Heart right ventricle (tissue), 16 donors: ENCODE measurements around the gene BNC2. TPM values are rescaled to one million over a fixed set of nuclear protein-coding genes. Genes with fewer than 3 reads are reported as not detected.
"Not testable (repeated sequence)": the region's sequence is repeated elsewhere in the genome, so short reads cannot be mapped to it uniquely, and the experiment has no call there.

Experiments used
- ATAC-seq, 8 donors: fragments of 200-7000 bp; cut with Tn5 transposase; one replicate each; pipeline ENCODE4 v1.9.1; 2020; ENCODE audit warnings: mild to moderate bottlenecking in 8 of 8, moderate library complexity in 8 of 8, moderate number of reproducible peaks in 1 of 8
- DNase-seq, 2 donors: peaks; one replicate each; pipeline ENCODE4 v3.0.0-alpha.2; 2020
- H3K27ac ChIP-seq, 10 donors: fragments of 200-600 bp; sonication (generic) in 2 of 10; one replicate each; pipeline versions ENCODE4 v1.5.0 to v1.8.0; 2020 to 2022; ENCODE audit warnings: mild to moderate bottlenecking in 3 of 10
- H3K27me3 ChIP-seq, 7 donors: fragments of 200-600 bp; one replicate each; pipeline ENCODE4 v1.8.0; 2021 to 2022; ENCODE audit warnings: mild to moderate bottlenecking in 2 of 7
- H3K36me3 ChIP-seq, 9 donors: fragments of 200-600 bp; sonication (generic) in 1 of 9; one replicate each; pipeline versions ENCODE4 v1.5.0 to v1.8.0; 2020 to 2022; ENCODE audit warnings: mild to moderate bottlenecking in 2 of 9
- H3K4me1 ChIP-seq, 9 donors: fragments of 200-600 bp; sonication (generic) in 1 of 9; one replicate each; pipeline versions ENCODE4 v1.5.0 to v1.8.0; 2020 to 2022; ENCODE audit warnings: mild to moderate bottlenecking in 4 of 9
- H3K4me3 ChIP-seq, 10 donors: fragments of 200-600 bp; sonication (generic) in 2 of 10; one replicate each; pipeline versions ENCODE4 v1.5.0 to v1.8.0; 2020 to 2022; ENCODE audit warnings: mild to moderate bottlenecking in 7 of 10, moderate library complexity in 2 of 10
- H3K9me3 ChIP-seq, 11 donors: fragments of 200-600 bp in 10 of 11; sonication (generic) in 2 of 11; one replicate each; pipeline versions ENCODE4 v1.5.0 to v1.8.0; 2013 to 2022; ENCODE audit warnings: mild to moderate bottlenecking in 2 of 11, control low read depth in 1 of 11, moderate library complexity in 1 of 11
- CTCF ChIP-seq, 9 donors: fragments of 200-600 bp; sonication (generic) in 2 of 9; IDR thresholded peaks; one replicate each; pipeline versions ENCODE4 v1.5.0 to v1.8.0; 2021 to 2022; ENCODE audit warnings: antibody characterized with exemption in 9 of 9, mild to moderate bottlenecking in 5 of 9, moderate library complexity in 1 of 9
- WGBS, 2 donors: extraction: QIAGEN DNeasy Blood & Tissue Kit; methylation state at CpG; one replicate each; pipeline ENCODE4 v1.1.7; 2013; ENCODE audit warnings: inconsistent platforms in 1 of 2; 5-methylcytosine and 5-hydroxymethylcytosine counted together
- intact Hi-C, 10 donors: fragments of 100-400 bp; cut with DNase I; formaldehyde crosslinking; loops; one replicate each; pipeline versions ENCODE4 v1.11.1 to v1.14.2; 2022
- polyA plus RNA-seq, 2 donors: library from polyadenylated mRNA; stranded (reverse); fragments of 200-250 nt; gene quantifications; one replicate each; pipeline ENCODE4 v1.2.3, GENCODE V29; 2013
- total RNA-seq, 10 donors: library from RNA; stranded (reverse); fragmentation: NEBNext Ultra II Directional in 3 of 10; extraction: Animal tissue kit (Norgen Biotek cat#: 25700) in 3 of 10; gene quantifications; one replicate each; pipeline versions ENCODE4 v1.2.1 to v1.2.4, GENCODE V29; 2021 to 2023
- donor health status: Arrhythmogenic right ventricular cardiomyopathy.
- donor health status: ischemic (EF 13 %, LVEDD 7.1; RV severe dilation, severe dysfunction).
- donor health status: healthy with polysubstance abuse.
- donor health status: DM: no; HTN: yes; CAD: no.
- donor health status: DM: no; HTN: no; CAD: no.
- donor health status: ischemic (EF 25% LVEDD 6.9; RV normal size, moderate dysfunction).
- donor health status: ischemic (EF 25% LVEDD 5.7; RV mildly dilated, moderate dysfunction).
- donor health status: healthy.
- donor health status: DM: yes; HTN: yes; CAD: no.
- donor health status: Ischemic cardiomyopathy.
- donor health status: ischemic (EF 35%, LVEDD 5.7; RV mildly dilated, moderate dysfunction).
- donor health status: nonischemic (EF 11% LVEDD 7.7; RV severe dilation, severe dysfunction).
- donor health status: DM: yes; HTN: yes; CAD: no.
- donor health status: PGD.
- donor health status: ischemic (EF 29% LVEDD 5.4; RV normal size, mild dysfunction).
- donor health status: nonischemic (EF 23%, LVEDD 6.1; RV moderate dilation, normal function).

The BNC2 gene
- total and polyA plus RNA-seq, 12 donors: 0.49 to 7.3 (median 3.2) TPM

DNA sequence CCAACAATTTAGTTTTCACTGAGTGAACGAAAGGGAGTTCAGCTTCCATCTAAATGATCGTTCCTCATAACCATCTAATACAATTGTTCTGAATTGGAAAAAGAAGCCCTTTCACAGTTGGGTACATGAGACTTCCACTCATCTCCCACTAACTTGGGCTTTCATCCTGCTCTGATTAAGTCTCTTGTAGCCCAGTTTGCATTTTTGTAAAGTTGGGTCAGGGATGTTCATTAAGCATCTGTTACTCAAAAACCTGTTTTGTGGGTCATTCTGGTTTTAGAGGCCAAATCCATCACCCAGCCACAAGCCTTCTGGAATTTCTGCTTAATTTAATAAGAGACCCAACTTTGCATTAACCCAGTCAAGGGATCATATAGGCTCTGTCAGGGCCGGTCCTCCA lies 385.3 kb downstream of the BNC2 start:
- DNase-seq (no peak), ATAC-seq (no peak)
- H3K4me1 ChIP-seq: no peaks in the 10 kb centered on the region
- intact Hi-C loops: no loop called here
- TF ChIP-seq CTCF (IDR thresholded peaks at IDR 0.05): no peak
- H3K27ac ChIP-seq: no peak overlapping the region
- WGBS, 2 donors: 83 to 89% methylated on average over 3 of the region's 3 CpGs
- no peaks in the 10 kb centered on the region for H3K9me3 ChIP-seq
- H3K27me3 ChIP-seq: no peaks in the 10 kb centered on the region
- H3K36me3 ChIP-seq: no peaks in the 10 kb centered on the region
- no peak overlapping the region for H3K4me3 ChIP-seq

- ATAC-seq: no peak
- no peak for TF ChIP-seq CTCF (IDR thresholded peaks at IDR 0.05)
- Histone ChIP-seq H3K4me3 (no peak overlapping the region), H3K27me3 (no peaks in the 10 kb centered on the region), H3K36me3 (no peaks in the 10 kb centered on the region), H3K9me3 (no peaks in the 10 kb centered on the region), H3K4me1 (no peaks in the 10 kb centered on the region), H3K27ac (no peak overlapping the region)
- WGBS, 2 donors: 81 to 83% methylated on average over 2 of the region's 2 CpGs
- no peak for DNase-seq
- intact Hi-C loops: no loop called here
Observed at GRCh38 chr9:16484744-16485143, 385.7 kb downstream of the BNC2 start.

DNA sequence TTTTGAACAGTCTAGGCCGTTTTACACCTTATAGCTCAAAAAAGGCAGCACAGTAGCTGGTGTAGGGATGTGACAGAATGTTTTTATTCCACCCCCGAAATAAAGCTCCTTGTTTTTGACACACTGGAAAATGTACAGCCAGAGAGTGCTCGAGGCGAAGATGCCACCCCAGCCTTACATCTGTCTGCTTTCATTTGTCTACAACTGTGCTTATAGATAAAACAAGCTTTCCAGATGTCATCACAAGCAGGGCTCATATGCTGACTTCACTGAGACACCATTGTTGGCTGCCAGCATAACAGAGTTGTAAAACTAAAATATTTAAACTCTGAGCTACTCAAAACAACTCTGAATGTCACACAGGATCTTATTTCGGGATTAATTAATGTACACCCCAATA lies 386.3 kb downstream of the BNC2 start:
- H3K9me3 ChIP-seq: no peaks in the 10 kb centered on the region
- no peak for TF ChIP-seq CTCF (IDR thresholded peaks at IDR 0.05)
- intact Hi-C loops: no loop called here
- no peak for ATAC-seq
- no peaks in the 10 kb centered on the region for H3K4me1 ChIP-seq
- no peak overlapping the region for H3K27ac ChIP-seq
- H3K36me3 ChIP-seq: no peaks in the 10 kb centered on the region
- H3K4me3 ChIP-seq: no peak overlapping the region
- DNase-seq: no peak
- 64 to 69% methylated on average over 5 of the region's 5 CpGs for WGBS, 2 donors
- H3K27me3 ChIP-seq: no peaks in the 10 kb centered on the region

DNA sequence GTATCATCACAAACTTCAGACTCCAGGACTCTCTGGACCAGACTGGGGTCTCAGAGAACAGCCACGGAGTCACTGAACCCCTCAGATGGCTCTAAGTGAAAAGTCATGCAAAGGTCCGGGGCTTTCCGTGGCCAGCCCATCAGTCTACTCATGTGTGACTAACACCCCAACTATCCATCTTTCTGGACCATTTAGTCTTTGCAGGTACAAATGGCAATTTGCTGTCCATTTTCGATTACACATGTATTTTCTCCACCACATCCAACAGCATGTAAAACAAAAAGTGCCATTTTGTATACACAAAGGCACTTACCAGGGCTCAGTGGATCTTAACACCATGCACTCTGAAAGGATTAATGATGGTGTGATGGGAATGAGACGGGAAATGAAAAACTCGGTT lies 387.7 kb downstream of the BNC2 start:
- ATAC-seq: no peak
- WGBS, 2 donors: 92 to 93% methylated on average over 6 of the region's 6 CpGs

GRCh38 chr9:16480584-16480983 lies 389.9 kb downstream of the BNC2 start:
- intact Hi-C loops, H3K27ac ChIP-seq, H3K27me3 ChIP-seq, H3K4me3 ChIP-seq, H3K9me3 ChIP-seq, H3K36me3 ChIP-seq, DNase-seq, H3K4me1 ChIP-seq, ATAC-seq: not testable (repeated sequence)
- 97% methylated on average over 20 of the region's 20 CpGs for WGBS, 2 donors

More for the DNA sequence above, 387.7 kb downstream of the BNC2 start:
- DNase-seq: no peak
- Histone ChIP-seq H3K27me3 (no peaks in the 10 kb centered on the region), H3K9me3 (no peaks in the 10 kb centered on the region), H3K27ac (no peak overlapping the region), H3K4me1 (no peaks in the 10 kb centered on the region), H3K4me3 (no peak overlapping the region), H3K36me3 (no peaks in the 10 kb centered on the region)
- no peak for TF ChIP-seq CTCF (IDR thresholded peaks at IDR 0.05)
- intact Hi-C loops: no loop called here
